Astrocyte of the cerebellum (primary cell): Measurements from ENCODE around the gene NAV1.

ENCODE experiments used
- DNase-seq: peaks from one replicate; pipeline ENCODE4 v3.0.0-alpha.2; 2011; ENCODE audit warnings: low read depth
- H3K4me3 ChIP-seq: 2 replicates; pipeline ENCODE4 v1.5.1; 2011; ENCODE audit warnings: mild to moderate bottlenecking, low read depth, low read length, moderate library complexity
- CTCF ChIP-seq: IDR thresholded peaks from 2 replicates; pipeline ENCODE4 v1.5.1; 2012; ENCODE audit warnings: low read length, low read depth, moderate library complexity, mild to moderate bottlenecking; ENCODE audit errors: missing control alignments
- in situ Hi-C: cut with HindIII; loops from 2 replicates; pipeline ENCODE4 v1.10.0; 2017; ENCODE audit warnings: low sequenced_read_pairs

NAV1 gene

DNA sequence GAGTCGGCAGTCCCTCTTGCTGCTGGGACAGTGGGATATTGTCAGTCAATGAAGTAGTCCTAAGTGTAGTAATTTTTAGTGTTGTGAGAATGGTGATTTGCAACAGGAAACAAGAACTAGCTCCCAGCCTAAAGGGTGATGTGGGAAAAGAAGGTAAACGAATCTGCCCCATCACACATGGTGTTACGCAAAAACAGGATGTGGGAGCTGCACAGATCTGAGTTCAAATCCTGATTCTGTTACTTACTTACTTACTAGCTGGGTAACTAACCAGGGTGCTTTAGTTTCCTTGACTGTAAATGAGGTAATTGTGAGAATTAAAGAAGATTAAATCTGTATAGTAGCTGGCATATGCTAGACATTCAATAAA lies 22.3 kb downstream of the NAV1 start:
- no peak for TF ChIP-seq CTCF
- in situ Hi-C loops: no loop called here
- no peak for DNase-seq
- H3K4me3 ChIP-seq: no peak overlapping the region

GRCh38 chr1:201561601-201562000 lies 22.7 kb downstream of the NAV1 start:
- in situ Hi-C loops: no loop called here
- H3K4me3 ChIP-seq: no peak overlapping the region
- DNase-seq: no peak
- no peak for TF ChIP-seq CTCF

GRCh38 chr1:201562257-201562656 lies 23.3 kb downstream of the NAV1 start:
- DNase-seq: no peak
- in situ Hi-C loops: no loop called here
- H3K4me3 ChIP-seq: no peak overlapping the region
- no peak for TF ChIP-seq CTCF

- no peak for TF ChIP-seq CTCF
- in situ Hi-C loops: no loop called here
- no peak overlapping the region for H3K4me3 ChIP-seq
- no peak for DNase-seq
These were observed 23.9 kb downstream of the NAV1 start for GRCh38 chr1:201562659-201563405.

DNA sequence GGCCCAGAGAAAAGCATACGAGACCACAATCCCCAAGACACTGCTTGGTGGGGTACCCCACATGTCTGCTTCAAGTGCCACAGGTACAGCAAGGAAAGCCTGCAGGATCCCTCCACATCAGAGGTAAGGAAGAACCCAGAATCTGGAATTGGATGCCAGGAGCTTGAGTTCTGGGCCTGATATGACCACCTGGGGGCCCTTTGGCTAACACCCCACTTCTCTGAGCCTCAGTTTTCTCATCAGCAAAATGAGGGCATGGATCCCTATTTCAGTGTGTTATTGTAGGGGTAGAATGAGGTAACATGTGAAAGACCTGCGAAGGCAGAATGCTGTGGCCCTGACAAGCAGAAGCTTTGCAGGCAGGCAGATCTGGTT lies 24.5 kb downstream of the NAV1 start:
- no peak overlapping the region for H3K4me3 ChIP-seq
- DNase-seq: no peak
- in situ Hi-C loops: no loop called here
- TF ChIP-seq CTCF: no peak

DNA sequence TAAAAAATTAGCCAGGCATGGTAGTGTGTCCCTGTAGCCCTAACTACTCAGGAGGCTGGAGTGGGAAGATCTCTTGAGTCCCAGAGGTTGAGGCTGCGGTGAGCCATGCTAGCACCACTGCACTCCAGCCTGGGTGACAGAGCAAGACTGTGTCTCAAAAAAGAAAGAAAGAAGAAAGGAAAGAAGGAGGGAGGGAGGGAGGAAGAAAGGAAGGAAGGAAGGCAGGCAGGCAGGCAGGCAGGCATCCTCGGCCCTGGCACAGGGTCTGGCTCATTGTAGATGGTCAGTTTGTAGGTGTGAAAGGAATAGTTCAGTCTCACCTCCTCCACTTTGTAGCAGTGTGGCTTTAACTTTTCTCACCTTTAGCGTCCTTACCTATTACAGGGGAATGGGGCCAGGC lies 25.0 kb downstream of the NAV1 start:
- DNase-seq: no peak
- in situ Hi-C loops: no loop called here
- no peak for TF ChIP-seq CTCF

More for the DNA sequence above, 25.0 kb downstream of the NAV1 start:
- H3K4me3 ChIP-seq: no peak overlapping the region
